ENCODE data around the gene GULP1.

- TF ChIP-seq CTCF (conservative IDR thresholded peaks at IDR 0.05 in 1 of 2, IDR thresholded peaks at IDR 0.05 in 1 of 2; ENCODE audit: low read depth in 1 of 2, low read length in 2 of 2) (no peak), EZH2 (IDR thresholded peaks at IDR 0.05; ENCODE audit: low read length, missing control alignments) (no peak)
Observed at GRCh38 chr2:188314314-188315054, 22.8 kb downstream of the GULP1 start.
